DOHH2 (cell line): ENCODE results near the gene MMP2.

Source experiments
- H3F3A ChIP-seq: fragments of 200-600 bp; sonication (generic), shearing (Covaris generic); 2 replicates; pipeline ENCODE4 v1.6.0; 2016; ENCODE audit warnings: antibody characterized with exemption, mild to moderate bottlenecking; ENCODE audit not compliant: control insufficient read depth, insufficient read depth
- H3K27ac ChIP-seq: fragments of 200-600 bp; sonication (generic); 2 replicates; pipeline ENCODE4 v1.5.1; 2014; ENCODE audit warnings: low read depth, mild to moderate bottlenecking, low read length, moderate library complexity
- H3K27me3 ChIP-seq: fragments of 200-600 bp; sonication (generic); 2 replicates; pipeline ENCODE4 v1.6.1; 2014; ENCODE audit warnings: mild to moderate bottlenecking, low read length, mixed read lengths; ENCODE audit not compliant: control insufficient read depth
- H3K36me3 ChIP-seq: fragments of 200-600 bp; sonication (generic); 2 replicates; pipeline ENCODE4 v1.6.1; 2014; ENCODE audit warnings: mild to moderate bottlenecking, low read length, moderate library complexity, mixed read lengths; ENCODE audit not compliant: control insufficient read depth
- H3K4me1 ChIP-seq: fragments of 200-600 bp; sonication (generic); 2 replicates; pipeline ENCODE4 v1.6.1; 2014; ENCODE audit warnings: mild to moderate bottlenecking, low read length, mixed read lengths; ENCODE audit not compliant: control insufficient read depth
- H3K4me2 ChIP-seq: fragments of 200-600 bp; sonication (generic); 2 replicates; pipeline ENCODE4 v1.6.0; 2014; ENCODE audit warnings: mild to moderate bottlenecking, low read length, moderate library complexity
- H3K4me3 ChIP-seq: fragments of 200-600 bp; sonication (generic); 2 replicates; pipeline ENCODE4 v1.5.1; 2014; ENCODE audit warnings: mild to moderate bottlenecking, low read length, mixed read lengths
- H3K79me2 ChIP-seq: fragments of 200-600 bp; sonication (generic); 2 replicates; pipeline ENCODE4 v1.6.1; 2014; ENCODE audit warnings: mild to moderate bottlenecking, low read length, mixed read lengths; ENCODE audit not compliant: control insufficient read depth
- H3K9me2 ChIP-seq: fragments of 200-600 bp; sonication (generic); replicated peaks from 2 replicates; pipeline ENCODE4 v1.6.1; 2014; ENCODE audit warnings: mild to moderate bottlenecking, low read length, mixed read lengths; ENCODE audit not compliant: control insufficient read depth
- H3K9me3 ChIP-seq: fragments of 200-600 bp; sonication (generic); 2 replicates; pipeline ENCODE4 v1.6.1; 2014; ENCODE audit warnings: antibody characterized with exemption, low read length, mixed read lengths; ENCODE audit not compliant: control insufficient read depth, insufficient read depth
- H4K20me1 ChIP-seq: fragments of 200-600 bp; sonication (generic); 2 replicates; pipeline ENCODE4 v1.6.0; 2014; ENCODE audit warnings: low read depth, mild to moderate bottlenecking, antibody characterized with exemption, low read length, moderate library complexity; ENCODE audit not compliant: control insufficient read depth, insufficient read depth
- EZH2phosphoT487 ChIP-seq: fragments of 200-600 bp; sonication (generic); IDR thresholded peaks from 2 replicates; pipeline ENCODE4 v1.6.1; 2017; ENCODE audit warnings: borderline replicate concordance, mild to moderate bottlenecking, antibody characterized with exemption, low read length, moderate library complexity, mixed read lengths
- TF ChIP-seq, protein P1 (sequence below): fragments of 200-600 bp; sonication (generic); IDR thresholded peaks from one replicate; pipeline ENCODE4 v1.5.1; 2014; ENCODE audit warnings: antibody characterized with exemption, mild to moderate bottlenecking, low read depth, low read length; ENCODE audit not compliant: poor library complexity, severe bottlenecking

MMP2 gene

GRCh38 chr16:55495616-55496289 is 16.8 kb downstream of the MMP2 start:
- Histone ChIP-seq H3K4me1 (no peaks in the 10 kb centered on the region), H3K27ac (no peak overlapping the region)

DNA sequence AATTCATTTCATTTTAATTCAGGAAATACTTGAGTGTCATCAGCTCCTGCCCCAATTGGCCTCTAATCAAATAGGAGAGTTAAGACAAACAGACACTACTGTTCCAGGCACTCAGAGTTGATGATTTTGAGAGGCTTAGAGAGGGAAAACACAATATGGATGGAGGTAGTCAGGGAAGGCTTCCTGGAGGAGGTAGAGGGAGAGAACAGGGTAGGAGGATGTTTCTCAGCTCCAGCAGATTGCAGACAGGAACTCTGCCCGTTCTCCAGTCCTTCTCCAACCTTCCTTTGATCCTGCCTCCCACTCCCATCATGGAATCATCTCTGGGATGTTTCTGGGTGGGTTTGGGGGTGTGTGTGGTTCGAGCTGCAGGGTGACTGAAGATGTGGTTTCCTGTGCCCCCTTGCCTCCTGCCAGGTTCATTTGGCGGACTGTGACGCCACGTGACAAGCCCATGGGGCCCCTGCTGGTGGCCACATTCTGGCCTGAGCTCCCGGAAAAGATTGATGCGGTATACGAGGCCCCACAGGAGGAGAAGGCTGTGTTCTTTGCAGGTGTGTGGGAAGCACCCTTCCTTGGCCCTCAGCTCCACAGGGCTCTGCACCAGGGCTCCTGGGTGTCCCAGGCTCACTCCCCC is 17.6 kb downstream of the MMP2 start:
- TF ChIP-seq, protein P1, sequence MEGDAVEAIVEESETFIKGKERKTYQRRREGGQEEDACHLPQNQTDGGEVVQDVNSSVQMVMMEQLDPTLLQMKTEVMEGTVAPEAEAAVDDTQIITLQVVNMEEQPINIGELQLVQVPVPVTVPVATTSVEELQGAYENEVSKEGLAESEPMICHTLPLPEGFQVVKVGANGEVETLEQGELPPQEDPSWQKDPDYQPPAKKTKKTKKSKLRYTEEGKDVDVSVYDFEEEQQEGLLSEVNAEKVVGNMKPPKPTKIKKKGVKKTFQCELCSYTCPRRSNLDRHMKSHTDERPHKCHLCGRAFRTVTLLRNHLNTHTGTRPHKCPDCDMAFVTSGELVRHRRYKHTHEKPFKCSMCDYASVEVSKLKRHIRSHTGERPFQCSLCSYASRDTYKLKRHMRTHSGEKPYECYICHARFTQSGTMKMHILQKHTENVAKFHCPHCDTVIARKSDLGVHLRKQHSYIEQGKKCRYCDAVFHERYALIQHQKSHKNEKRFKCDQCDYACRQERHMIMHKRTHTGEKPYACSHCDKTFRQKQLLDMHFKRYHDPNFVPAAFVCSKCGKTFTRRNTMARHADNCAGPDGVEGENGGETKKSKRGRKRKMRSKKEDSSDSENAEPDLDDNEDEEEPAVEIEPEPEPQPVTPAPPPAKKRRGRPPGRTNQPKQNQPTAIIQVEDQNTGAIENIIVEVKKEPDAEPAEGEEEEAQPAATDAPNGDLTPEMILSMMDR: no peak
- Histone ChIP-seq H3F3A (no peaks in the 10 kb centered on the region), H4K20me1 (no peaks in the 10 kb centered on the region), H3K36me3 (no peaks in the 10 kb centered on the region), H3K9me2 (no peaks in the 10 kb centered on the region), H3K27ac (no peak overlapping the region), H3K4me1 (no peaks in the 10 kb centered on the region), H3K4me3 (no peak overlapping the region), H3K79me2 (no peaks in the 10 kb centered on the region), H3K27me3 (0 out of 2 replicates have a peak, but pooled peaks cover 2% of the 10 kb centered on the region), H3K9me3 (no peaks in the 10 kb centered on the region), H3K4me2 (no peak overlapping the region)

More at GRCh38 chr16:55495616-55496289, 16.8 kb downstream of the MMP2 start:
- no peak for TF ChIP-seq EZH2phosphoT487
- TF ChIP-seq, protein P1: no peak
- no peaks in the 10 kb centered on the region for H3K36me3 ChIP-seq
- no peaks in the 10 kb centered on the region for H3K9me3 ChIP-seq
- no peak overlapping the region for H3K4me2 ChIP-seq
- H4K20me1 ChIP-seq: no peaks in the 10 kb centered on the region
- no peaks in the 10 kb centered on the region for H3F3A ChIP-seq
- no peak overlapping the region for H3K4me3 ChIP-seq
- 0 out of 2 replicates have a peak, but pooled peaks cover 2% of the 10 kb centered on the region for H3K27me3 ChIP-seq
- H3K9me2 ChIP-seq: no peaks in the 10 kb centered on the region
- no peaks in the 10 kb centered on the region for H3K79me2 ChIP-seq

DNA sequence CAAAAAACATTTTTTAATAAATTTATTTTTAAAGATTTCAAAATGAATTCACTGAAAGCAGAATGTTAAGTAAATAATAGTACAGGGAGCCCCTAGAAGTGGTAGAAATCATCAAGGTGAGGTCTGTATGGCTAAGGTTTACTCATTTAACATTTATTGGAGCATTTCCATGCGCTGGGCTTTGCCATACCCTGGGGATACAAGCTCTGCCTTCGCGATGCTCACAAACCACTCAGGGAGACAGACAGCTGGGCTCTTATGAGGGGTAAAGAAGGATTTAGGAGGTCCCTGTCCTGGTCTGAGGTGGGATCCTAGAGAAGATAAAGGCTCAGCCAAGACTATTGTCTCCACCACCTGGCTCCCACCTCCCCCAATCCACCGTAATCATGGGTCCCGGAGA is 18.6 kb downstream of the MMP2 start:
- no peak overlapping the region for H3K4me3 ChIP-seq
- no peaks in the 10 kb centered on the region for H4K20me1 ChIP-seq
- no peaks in the 10 kb centered on the region for H3F3A ChIP-seq
- no peaks in the 10 kb centered on the region for H3K9me2 ChIP-seq
- H3K36me3 ChIP-seq: no peaks in the 10 kb centered on the region
- no peaks in the 10 kb centered on the region for H3K79me2 ChIP-seq
- no peak for TF ChIP-seq EZH2phosphoT487
- TF ChIP-seq, protein P1: no peak
- H3K9me3 ChIP-seq: no peaks in the 10 kb centered on the region
- H3K27me3 ChIP-seq: 0 out of 2 replicates have a peak, but pooled peaks cover 2% of the 10 kb centered on the region
- H3K4me1 ChIP-seq: no peaks in the 10 kb centered on the region
- H3K27ac ChIP-seq: no peak overlapping the region
- H3K4me2 ChIP-seq: no peak overlapping the region
